ENCODE measurements around the gene FAM124B. TPM values are rescaled to one million over a fixed set of nuclear protein-coding genes. Genes with fewer than 3 reads are reported as not detected.

Gene FAM124B
- total RNA-seq, 4 donors from 2014 or later: 0.41 to 0.95 (median 0.60) TPM; not detected in 1

GRCh38 chr2:224349396-224349795 is 52.5 kb downstream of the FAM124B start:
- Histone ChIP-seq H3K9me3 (no peaks in the 10 kb centered on the region), H3K27ac (no peak overlapping the region), H3K4me1 (no peaks in the 10 kb centered on the region), H3K27me3 (no peaks in the 10 kb centered on the region), H3K36me3 (no peaks in the 10 kb centered on the region), H3K4me3 (no peak overlapping the region)
- intact Hi-C loops (cut with DNase I; ENCODE audit: low total_unique reads) (no loop called here), in situ Hi-C loops (cut with MboI; ENCODE audit: low pct_ligation_motif_present in 1 of 4, low pct_unique_long_range_greater_than_20kb in 1 of 4, low sequenced_read_pairs in 3 of 4) (no loop called here)
- no peak for DNase-seq
- no peak for TF ChIP-seq POLR2A (IDR thresholded peaks at IDR 0.05)
- no peak for TF ChIP-seq CTCF (IDR thresholded peaks at IDR 0.05)
- TF ChIP-seq EP300 (IDR thresholded peaks at IDR 0.05; ENCODE audit: low read depth): no peak
- no peak for TF ChIP-seq POLR2AphosphoS5 (IDR thresholded peaks at IDR 0.05)

- Histone ChIP-seq H3K9me3 (no peaks in the 10 kb centered on the region), H3K4me1 (no peaks in the 10 kb centered on the region), H3K36me3 (no peaks in the 10 kb centered on the region), H3K27me3 (no peaks in the 10 kb centered on the region), H3K4me3 (no peak overlapping the region), H3K27ac (no peak overlapping the region)
- intact Hi-C loops (cut with DNase I; ENCODE audit: low total_unique reads): no loop called here
- in situ Hi-C loops (cut with MboI; ENCODE audit: low pct_ligation_motif_present in 1 of 4, low pct_unique_long_range_greater_than_20kb in 1 of 4, low sequenced_read_pairs in 3 of 4): no loop called here
- no peak for TF ChIP-seq POLR2A (IDR thresholded peaks at IDR 0.05)
- TF ChIP-seq EP300 (IDR thresholded peaks at IDR 0.05; ENCODE audit: low read depth): no peak
- TF ChIP-seq POLR2AphosphoS5 (IDR thresholded peaks at IDR 0.05): no peak
- no peak for TF ChIP-seq CTCF (IDR thresholded peaks at IDR 0.05)
- no peak for DNase-seq
- WGBS, 2 donors (ENCODE audit: low coverage in 1 of 2): 73 to 86% methylated on average over 4 of the region's 4 CpGs
Observed at GRCh38 chr2:224347176-224348051, 54.5 kb downstream of the FAM124B start.

GRCh38 chr2:224345492-224345891 is 56.4 kb downstream of the FAM124B start:
- Histone ChIP-seq H3K27me3 (no peaks in the 10 kb centered on the region), H3K9me3 (no peaks in the 10 kb centered on the region), H3K27ac (no peak overlapping the region), H3K4me3 (no peak overlapping the region), H3K36me3 (no peaks in the 10 kb centered on the region), H3K4me1 (no peaks in the 10 kb centered on the region)
- intact Hi-C loops (cut with DNase I; ENCODE audit: low total_unique reads): no loop called here
- DNase-seq: no peak
- in situ Hi-C loops (cut with MboI; ENCODE audit: low pct_ligation_motif_present in 1 of 4, low pct_unique_long_range_greater_than_20kb in 1 of 4, low sequenced_read_pairs in 3 of 4): no loop called here
- no peak for TF ChIP-seq EP300 (IDR thresholded peaks at IDR 0.05; ENCODE audit: low read depth)
- no peak for TF ChIP-seq POLR2A (IDR thresholded peaks at IDR 0.05)
- no peak for TF ChIP-seq POLR2AphosphoS5 (IDR thresholded peaks at IDR 0.05)
- TF ChIP-seq CTCF (IDR thresholded peaks at IDR 0.05): no peak
- WGBS, 2 donors (ENCODE audit: low coverage in 1 of 2): 88% methylated on average over 2 of the region's 2 CpGs; no CpG with 5 or more reads in 1 of the 2 donors

- WGBS, 2 donors (ENCODE audit: low coverage in 1 of 2): 79 to 89% methylated on average over 3 to 4 of the region's 4 CpGs
Observed at GRCh38 chr2:224343226-224343625, 58.7 kb downstream of the FAM124B start.

More at GRCh38 chr2:224343226-224343625, 58.7 kb downstream of the FAM124B start:
- Histone ChIP-seq H3K4me1 (no peaks in the 10 kb centered on the region), H3K36me3 (no peaks in the 10 kb centered on the region), H3K27me3 (no peaks in the 10 kb centered on the region), H3K9me3 (no peaks in the 10 kb centered on the region), H3K27ac (no peak overlapping the region), H3K4me3 (no peak overlapping the region)
- intact Hi-C loops (cut with DNase I; ENCODE audit: low total_unique reads): no loop called here
- in situ Hi-C loops (cut with MboI; ENCODE audit: low pct_ligation_motif_present in 1 of 4, low pct_unique_long_range_greater_than_20kb in 1 of 4, low sequenced_read_pairs in 3 of 4): no loop called here
- TF ChIP-seq CTCF (IDR thresholded peaks at IDR 0.05): no peak
- TF ChIP-seq POLR2A (IDR thresholded peaks at IDR 0.05): no peak
- no peak for TF ChIP-seq POLR2AphosphoS5 (IDR thresholded peaks at IDR 0.05)
- no peak for TF ChIP-seq EP300 (IDR thresholded peaks at IDR 0.05; ENCODE audit: low read depth)
- DNase-seq: no peak
